BJ (cell line): ENCODE measurements around the gene GET3. TPM values are rescaled to one million over a fixed set of nuclear protein-coding genes. Genes with fewer than 3 reads are reported as not detected.

Experiments used
- CTCF ChIA-PET: fragments of 350-600 bp; formaldehyde crosslinking; extraction: SDS; loops from one replicate; lab custom pipeline; 2021; ENCODE audit warnings: antibody characterized with exemption, inconsistent platforms; lab: Yijun Ruan, JAX
- POLR2A ChIA-PET: fragments of 300-600 bp; sonication (Branson Sonifier 250); formaldehyde crosslinking; extraction: SDS; loops from one replicate; lab custom pipeline; 2021; ENCODE audit warnings: antibody characterized with exemption; lab: Charles Lee
- DNase-seq: peaks from one replicate; pipeline ENCODE4 v3.0.0-alpha.2; 2011; ENCODE audit warnings: low read depth
- H3K27me3 ChIP-seq: 2 replicates; pipeline ENCODE4 v1.6.0; 2011; ENCODE audit warnings: low read length; ENCODE audit not compliant: control insufficient read depth, insufficient read depth
- H3K36me3 ChIP-seq: 2 replicates; pipeline ENCODE4 v1.5.1; 2011; ENCODE audit warnings: low read length; ENCODE audit not compliant: control insufficient read depth, insufficient read depth
- H3K4me3 ChIP-seq: 2 replicates; pipeline ENCODE4 v1.5.1; 2011; ENCODE audit warnings: low read depth, mild to moderate bottlenecking, control low read depth, low read length
- polyA plus RNA-seq: library from polyadenylated mRNA; depleted of rRNA; stranded (reverse); fragments of >200 nt; gene quantifications from 2 replicates; pipeline ENCODE4 v1.2.3, GENCODE V29; 2011
- TF ChIP-seq, protein P1 (sequence below): IDR thresholded peaks from 2 replicates; pipeline ENCODE4 v1.5.1; 2011; ENCODE audit warnings: low read depth, mild to moderate bottlenecking, control low read depth, inconsistent platforms, low read length, moderate library complexity; ENCODE audit not compliant: insufficient read depth

The GET3 gene
- polyA plus RNA-seq, 1 experiment = 250 TPM

DNA sequence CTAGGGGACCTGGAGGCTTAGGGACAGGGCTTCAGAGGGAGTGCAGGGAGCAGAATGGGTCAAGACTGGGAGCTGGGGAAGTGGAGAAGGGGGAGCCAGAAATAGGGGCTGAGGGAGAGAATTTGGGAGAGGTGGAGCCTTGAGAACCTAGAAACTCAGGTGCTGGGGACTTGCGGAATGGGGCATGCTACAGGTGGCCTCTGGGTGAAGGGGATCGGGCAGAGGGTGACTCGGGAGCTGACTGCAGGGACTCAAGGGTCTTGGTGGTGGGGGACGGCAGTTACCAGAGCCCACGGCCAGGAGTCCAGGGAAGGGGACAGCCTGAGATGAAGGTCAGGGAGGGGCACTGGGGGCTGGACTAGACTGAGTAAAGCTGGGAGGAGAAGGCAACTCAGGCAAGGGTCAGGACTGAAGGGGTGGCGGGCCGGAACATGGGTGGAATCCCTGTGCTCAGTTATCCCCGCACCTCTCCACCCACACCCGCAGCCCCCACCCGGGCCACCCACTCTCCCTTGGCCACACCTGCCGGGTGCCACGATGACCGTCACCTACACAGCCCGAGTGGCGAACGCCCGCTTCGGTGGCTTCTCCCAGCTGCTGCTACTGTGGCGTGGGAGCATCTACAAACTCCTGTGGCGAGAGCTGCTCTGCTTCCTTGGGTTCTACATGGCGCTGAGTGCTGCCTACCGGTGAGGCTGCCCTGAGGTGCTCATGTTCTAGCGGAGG, 14.9 kb downstream of the GET3 start:
- no peak overlapping the region for H3K4me3 ChIP-seq
- ChIA-PET POLR2A (no interaction called here), CTCF (interaction anchor here (0.6 to 28.6 kb wide), 6 partner anchors 8 to 96 kb away, joined by 3 to 874 read pairs (median 6); partner anchors contain the start of genes JUNB, PRDX2, RNASEH2A and THSD8)
- DNase-seq = no peak
- TF ChIP-seq, protein P1, sequence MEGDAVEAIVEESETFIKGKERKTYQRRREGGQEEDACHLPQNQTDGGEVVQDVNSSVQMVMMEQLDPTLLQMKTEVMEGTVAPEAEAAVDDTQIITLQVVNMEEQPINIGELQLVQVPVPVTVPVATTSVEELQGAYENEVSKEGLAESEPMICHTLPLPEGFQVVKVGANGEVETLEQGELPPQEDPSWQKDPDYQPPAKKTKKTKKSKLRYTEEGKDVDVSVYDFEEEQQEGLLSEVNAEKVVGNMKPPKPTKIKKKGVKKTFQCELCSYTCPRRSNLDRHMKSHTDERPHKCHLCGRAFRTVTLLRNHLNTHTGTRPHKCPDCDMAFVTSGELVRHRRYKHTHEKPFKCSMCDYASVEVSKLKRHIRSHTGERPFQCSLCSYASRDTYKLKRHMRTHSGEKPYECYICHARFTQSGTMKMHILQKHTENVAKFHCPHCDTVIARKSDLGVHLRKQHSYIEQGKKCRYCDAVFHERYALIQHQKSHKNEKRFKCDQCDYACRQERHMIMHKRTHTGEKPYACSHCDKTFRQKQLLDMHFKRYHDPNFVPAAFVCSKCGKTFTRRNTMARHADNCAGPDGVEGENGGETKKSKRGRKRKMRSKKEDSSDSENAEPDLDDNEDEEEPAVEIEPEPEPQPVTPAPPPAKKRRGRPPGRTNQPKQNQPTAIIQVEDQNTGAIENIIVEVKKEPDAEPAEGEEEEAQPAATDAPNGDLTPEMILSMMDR = no peak
- H3K27me3 ChIP-seq = peaks cover 7% of the 10 kb centered on the region
- peaks cover 6% of the 10 kb centered on the region for H3K36me3 ChIP-seq

DNA sequence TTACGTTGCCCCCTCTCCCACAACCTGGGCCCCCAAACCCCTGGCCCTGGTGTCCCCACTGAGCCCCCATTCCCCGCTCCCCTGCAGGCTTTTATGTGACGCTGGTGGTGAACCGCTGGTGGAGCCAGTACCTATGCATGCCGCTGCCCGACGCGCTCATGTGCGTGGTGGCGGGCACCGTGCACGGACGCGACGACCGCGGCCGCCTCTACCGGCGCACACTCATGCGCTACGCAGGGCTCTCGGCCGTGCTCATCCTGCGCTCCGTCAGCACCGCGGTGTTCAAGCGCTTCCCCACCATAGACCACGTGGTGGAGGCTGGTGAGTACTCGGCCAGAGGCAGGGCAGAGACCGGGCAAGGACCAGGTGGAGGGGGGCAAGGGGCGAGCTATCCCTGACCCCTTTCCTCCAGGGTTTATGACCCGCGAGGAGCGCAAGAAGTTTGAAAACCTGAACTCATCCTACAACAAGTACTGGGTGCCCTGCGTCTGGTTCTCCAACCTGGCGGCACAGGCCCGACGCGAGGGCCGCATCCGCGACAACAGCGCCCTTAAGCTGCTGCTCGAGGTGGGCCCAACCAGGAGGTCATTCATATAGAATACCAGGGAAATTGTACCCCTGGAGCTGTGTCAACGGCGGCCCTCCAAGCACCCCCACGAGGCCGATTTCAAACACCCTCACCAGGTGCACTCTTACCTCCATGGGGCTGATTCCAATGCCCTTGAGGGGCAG, 17.3 kb downstream of the GET3 start:
- H3K36me3 ChIP-seq = no peaks in the 10 kb centered on the region
- POLR2A ChIA-PET = no interaction called here
- H3K27me3 ChIP-seq = peaks cover 7% of the 10 kb centered on the region
- no peak for DNase-seq
- TF ChIP-seq, protein P1 = no peak
- no peak overlapping the region for H3K4me3 ChIP-seq
- CTCF ChIA-PET = interaction anchor here (3.5 to 28.6 kb wide), 5 partner anchors 7 to 95 kb away, joined by 29 to 874 read pairs (median 62); partner anchors contain the start of genes JUNB, PRDX2, RNASEH2A and THSD8

DNA sequence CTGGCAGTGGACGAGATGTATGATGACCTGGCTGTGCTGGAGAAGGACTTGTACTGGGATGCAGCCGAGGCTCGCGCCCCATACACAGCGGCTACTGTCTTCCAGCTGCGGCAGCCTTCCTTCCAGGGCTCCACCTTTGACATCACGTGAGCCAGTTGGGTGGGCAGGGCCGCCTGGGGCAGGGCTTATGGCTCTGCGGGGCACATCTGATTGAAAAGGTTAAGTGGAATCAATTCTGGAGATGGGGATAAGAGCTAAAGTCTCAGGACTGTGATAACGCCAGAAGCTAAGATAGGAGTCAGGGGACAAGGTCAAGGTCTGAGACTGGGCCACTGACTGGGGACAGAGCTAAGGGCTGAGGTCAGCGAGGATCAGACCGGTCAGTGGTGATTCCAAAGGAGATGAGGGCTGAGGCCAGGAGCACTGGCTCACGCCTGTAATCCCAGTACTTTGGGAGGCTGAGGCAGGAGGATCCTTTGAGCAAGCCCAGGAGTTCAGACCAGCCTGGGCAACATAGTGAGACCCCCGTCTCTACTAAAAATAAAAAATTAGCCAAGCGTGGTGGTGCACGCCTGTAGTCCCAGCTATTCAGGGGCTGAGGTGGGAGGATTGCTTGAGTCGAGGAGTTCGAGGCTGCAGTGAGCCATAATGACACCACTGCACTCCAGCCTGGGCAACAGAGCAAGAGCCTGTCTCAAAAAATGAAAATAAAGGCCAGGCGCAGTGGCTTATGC, 19.0 kb downstream of the GET3 start:
- Histone ChIP-seq H3K36me3 (no peaks in the 10 kb centered on the region), H3K4me3 (no peak overlapping the region), H3K27me3 (peaks cover 7% of the 10 kb centered on the region)
- CTCF ChIA-PET = interaction anchor here (1.5 to 28.6 kb wide), 8 partner anchors 9 to 93 kb away, joined by 3 to 874 read pairs (median 38); partner anchors contain the start of genes GET3, HOOK2, JUNB and PRDX2
- DNase-seq = no peak
- POLR2A ChIA-PET = no interaction called here
- TF ChIP-seq, protein P1 = no peak

DNA sequence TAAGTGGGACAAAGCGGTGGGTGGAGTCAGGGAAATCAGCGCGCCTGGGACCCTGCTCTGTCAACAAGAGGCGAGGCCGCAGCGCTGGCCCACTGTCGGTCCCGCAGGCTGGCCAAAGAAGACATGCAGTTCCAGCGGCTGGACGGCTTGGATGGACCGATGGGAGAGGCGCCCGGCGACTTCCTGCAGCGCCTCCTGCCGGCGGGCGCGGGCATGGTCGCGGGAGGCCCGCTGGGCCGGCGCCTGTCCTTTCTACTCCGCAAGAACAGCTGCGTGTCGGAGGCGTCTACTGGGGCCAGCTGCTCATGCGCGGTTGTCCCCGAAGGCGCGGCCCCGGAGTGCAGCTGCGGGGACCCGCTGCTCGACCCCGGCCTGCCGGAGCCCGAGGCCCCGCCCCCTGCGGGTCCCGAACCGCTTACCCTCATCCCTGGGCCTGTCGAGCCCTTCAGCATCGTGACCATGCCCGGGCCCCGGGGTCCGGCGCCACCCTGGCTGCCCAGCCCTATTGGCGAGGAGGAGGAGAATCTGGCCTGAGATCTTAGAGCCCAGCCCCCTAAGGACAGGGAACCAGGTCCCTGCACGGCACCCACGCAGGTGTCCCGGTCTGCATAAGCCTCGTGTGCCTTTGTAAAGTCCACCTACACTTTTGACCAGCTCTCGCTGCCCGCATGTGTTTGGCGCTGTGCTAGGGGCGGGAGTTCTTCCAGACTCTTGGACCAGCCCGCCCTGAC, 20.4 kb downstream of the GET3 start:
- TF ChIP-seq, protein P1 = peak; percentile 75
- peak overlapping the region; percentile 33 for H3K4me3 ChIP-seq
- CTCF ChIA-PET = interaction anchor here (0.6 to 28.6 kb wide), 21 partner anchors 9 to 133 kb away, joined by 3 to 874 read pairs (median 6); partner anchors contain the start of genes FBXW9, GCDH, GET3 and HOOK2
- no peak for DNase-seq
- H3K27me3 ChIP-seq = peaks cover 5% of the 10 kb centered on the region; the same call in 1 of the 2 replicates
- no peaks in the 10 kb centered on the region for H3K36me3 ChIP-seq
- POLR2A ChIA-PET = no interaction called here
